ENCODE measurements around the gene TEX14. TPM values are rescaled to one million over a fixed set of nuclear protein-coding genes. Genes with fewer than 3 reads are reported as not detected.
A peak's percentile ranks its signal among the peaks of the same experiment; 100 is the strongest.

The TEX14 gene
- total and polyA plus RNA-seq, 2 donors (not counting 1 experiment from before 2014, with no cell fraction given): under 0.01 to 0.03 TPM

- Histone ChIP-seq H3K9ac (ENCODE audit: insufficient read depth, low read length) (no peak overlapping the region), H3K27me3 (ENCODE audit: control insufficient read depth, insufficient read depth, low read length) (no peaks in the 10 kb centered on the region)
- TF ChIP-seq EZH2 (IDR thresholded peaks at IDR 0.05; ENCODE audit: low read length, missing control alignments): no peak
- TF ChIP-seq, protein P1, sequence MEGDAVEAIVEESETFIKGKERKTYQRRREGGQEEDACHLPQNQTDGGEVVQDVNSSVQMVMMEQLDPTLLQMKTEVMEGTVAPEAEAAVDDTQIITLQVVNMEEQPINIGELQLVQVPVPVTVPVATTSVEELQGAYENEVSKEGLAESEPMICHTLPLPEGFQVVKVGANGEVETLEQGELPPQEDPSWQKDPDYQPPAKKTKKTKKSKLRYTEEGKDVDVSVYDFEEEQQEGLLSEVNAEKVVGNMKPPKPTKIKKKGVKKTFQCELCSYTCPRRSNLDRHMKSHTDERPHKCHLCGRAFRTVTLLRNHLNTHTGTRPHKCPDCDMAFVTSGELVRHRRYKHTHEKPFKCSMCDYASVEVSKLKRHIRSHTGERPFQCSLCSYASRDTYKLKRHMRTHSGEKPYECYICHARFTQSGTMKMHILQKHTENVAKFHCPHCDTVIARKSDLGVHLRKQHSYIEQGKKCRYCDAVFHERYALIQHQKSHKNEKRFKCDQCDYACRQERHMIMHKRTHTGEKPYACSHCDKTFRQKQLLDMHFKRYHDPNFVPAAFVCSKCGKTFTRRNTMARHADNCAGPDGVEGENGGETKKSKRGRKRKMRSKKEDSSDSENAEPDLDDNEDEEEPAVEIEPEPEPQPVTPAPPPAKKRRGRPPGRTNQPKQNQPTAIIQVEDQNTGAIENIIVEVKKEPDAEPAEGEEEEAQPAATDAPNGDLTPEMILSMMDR (conservative IDR thresholded peaks at IDR 0.05 in 1 of 2, IDR thresholded peaks at IDR 0.05 in 1 of 2; ENCODE audit: low read depth in 1 of 2, low read length in 2 of 2): no peak
Observed at GRCh38 chr17:58694826-58695225, 3.0 kb upstream of the TEX14 start.

GRCh38 chr17:58694302-58694701, 2.5 kb upstream of the TEX14 start:
- Histone ChIP-seq H3K4me2 (ENCODE audit: extremely low read depth, insufficient read depth, low read length) (no peak overlapping the region), H3K9ac (ENCODE audit: insufficient read depth, low read length) (no peak overlapping the region)

More at GRCh38 chr17:58694826-58695225, 3.0 kb upstream of the TEX14 start:
- Histone ChIP-seq H3K27ac (ENCODE audit: insufficient read depth, low read length) (no peak overlapping the region), H4K20me1 (ENCODE audit: control insufficient read depth, extremely low read depth, insufficient read depth, low read length) (no peaks in the 10 kb centered on the region), H3K4me2 (ENCODE audit: extremely low read depth, insufficient read depth, low read length) (no peak overlapping the region), H3K4me3 (replicated peaks in 1 of 4; ENCODE audit: control extremely low read depth in 1 of 4, insufficient read depth in 1 of 4, low read depth in 3 of 4, low read length in 4 of 4) (no peak overlapping the region), H3K9me3 (ENCODE audit: control insufficient read depth, insufficient read depth, low read depth, low read length) (no peaks in the 10 kb centered on the region), H3K36me3 (ENCODE audit: control insufficient read depth, insufficient read depth, low read length) (no peaks in the 10 kb centered on the region), H2AFZ (ENCODE audit: low read length) (no peak overlapping the region), H3K79me2 (ENCODE audit: control insufficient read depth, insufficient read depth, low read length) (peaks cover 2% of the 10 kb centered on the region), H3K4me1 (ENCODE audit: control insufficient read depth, extremely low read depth, insufficient read depth, low read length) (no peaks in the 10 kb centered on the region)
- no peak for DNase-seq (ENCODE audit: low read depth in 2 of 2)

GRCh38 chr17:58693751-58694150, 1.9 kb upstream of the TEX14 start:
- no peaks in the 10 kb centered on the region for H4K20me1 ChIP-seq (ENCODE audit: control insufficient read depth, extremely low read depth, insufficient read depth, low read length)
- no peak overlapping the region for H3K9ac ChIP-seq (ENCODE audit: insufficient read depth, low read length)
- H3K79me2 ChIP-seq (ENCODE audit: control insufficient read depth, insufficient read depth, low read length): peaks cover 2% of the 10 kb centered on the region
- no peaks in the 10 kb centered on the region for H3K27me3 ChIP-seq (ENCODE audit: control insufficient read depth, insufficient read depth, low read length)
- no peaks in the 10 kb centered on the region for H3K9me3 ChIP-seq (ENCODE audit: control insufficient read depth, insufficient read depth, low read depth, low read length)
- DNase-seq (ENCODE audit: low read depth in 2 of 2): no peak
- H3K36me3 ChIP-seq (ENCODE audit: control insufficient read depth, insufficient read depth, low read length): no peaks in the 10 kb centered on the region
- no peak overlapping the region for H2AFZ ChIP-seq (ENCODE audit: low read length)
- H3K4me1 ChIP-seq (ENCODE audit: control insufficient read depth, extremely low read depth, insufficient read depth, low read length): no peaks in the 10 kb centered on the region
- H3K4me3 ChIP-seq (replicated peaks in 1 of 4; ENCODE audit: control extremely low read depth in 1 of 4, insufficient read depth in 1 of 4, low read depth in 3 of 4, low read length in 4 of 4): peak overlapping the region in 2 of 4 experiments; percentile 75 to 77
- TF ChIP-seq, protein P1 (conservative IDR thresholded peaks at IDR 0.05 in 1 of 2, IDR thresholded peaks at IDR 0.05 in 1 of 2; ENCODE audit: low read depth in 1 of 2, low read length in 2 of 2): no peak
- no peak for TF ChIP-seq EZH2 (IDR thresholded peaks at IDR 0.05; ENCODE audit: low read length, missing control alignments)
- peak overlapping the region; percentile 42 for H3K4me2 ChIP-seq (ENCODE audit: extremely low read depth, insufficient read depth, low read length)
- no peak overlapping the region for H3K27ac ChIP-seq (ENCODE audit: insufficient read depth, low read length)

More at GRCh38 chr17:58694302-58694701, 2.5 kb upstream of the TEX14 start:
- Histone ChIP-seq H4K20me1 (ENCODE audit: control insufficient read depth, extremely low read depth, insufficient read depth, low read length) (no peaks in the 10 kb centered on the region), H3K9me3 (ENCODE audit: control insufficient read depth, insufficient read depth, low read depth, low read length) (no peaks in the 10 kb centered on the region), H2AFZ (ENCODE audit: low read length) (no peak overlapping the region), H3K27ac (ENCODE audit: insufficient read depth, low read length) (no peak overlapping the region), H3K4me3 (replicated peaks in 1 of 4; ENCODE audit: control extremely low read depth in 1 of 4, insufficient read depth in 1 of 4, low read depth in 3 of 4, low read length in 4 of 4) (no peak overlapping the region), H3K27me3 (ENCODE audit: control insufficient read depth, insufficient read depth, low read length) (no peaks in the 10 kb centered on the region), H3K79me2 (ENCODE audit: control insufficient read depth, insufficient read depth, low read length) (peaks cover 2% of the 10 kb centered on the region), H3K36me3 (ENCODE audit: control insufficient read depth, insufficient read depth, low read length) (no peaks in the 10 kb centered on the region), H3K4me1 (ENCODE audit: control insufficient read depth, extremely low read depth, insufficient read depth, low read length) (no peaks in the 10 kb centered on the region)
- TF ChIP-seq EZH2 (IDR thresholded peaks at IDR 0.05; ENCODE audit: low read length, missing control alignments): no peak
- TF ChIP-seq, protein P1 (conservative IDR thresholded peaks at IDR 0.05 in 1 of 2, IDR thresholded peaks at IDR 0.05 in 1 of 2; ENCODE audit: low read depth in 1 of 2, low read length in 2 of 2): no peak
- DNase-seq (ENCODE audit: low read depth in 2 of 2): no peak

Measured in fibroblast of lung (primary cell).